Measurements from ENCODE around the gene MYOCD. TPM values are rescaled to one million over a fixed set of nuclear protein-coding genes. Genes with fewer than 3 reads are reported as not detected.

The MYOCD gene
- total and polyA plus RNA-seq, 2 donors from 2014 or later, result 0.58 to 4.0 TPM

GRCh38 chr17:12734926-12735325 lies 69.2 kb downstream of the MYOCD start:
- H3K36me3 ChIP-seq (ENCODE audit: control insufficient read depth in 2 of 3, insufficient read depth in 3 of 3, low read length in 3 of 3), result no peaks in the 10 kb centered on the region
- DNase-seq (no peak), FAIRE-seq (no peak)
- no peak overlapping the region for H3K4me3 ChIP-seq (ENCODE audit: low read length in 3 of 3)
- no peak for TF ChIP-seq CTCF (IDR thresholded peaks at IDR 0.05; ENCODE audit: borderline replicate concordance, extremely low read depth, insufficient read depth)
- H3K27ac ChIP-seq (ENCODE audit: low read depth in 2 of 2, low read length in 2 of 2), result no peak overlapping the region
- H3K9me3 ChIP-seq (ENCODE audit: control insufficient read depth in 2 of 3, insufficient read depth in 1 of 3, low read length in 3 of 3), result no peaks in the 10 kb centered on the region
- H3K4me1 ChIP-seq (ENCODE audit: control insufficient read depth in 2 of 3, insufficient read depth in 2 of 3, low read depth in 1 of 3, low read length in 3 of 3), result peaks cover 0 to 7% (median 5%) of the 10 kb centered on the region in 3 donors
- intact Hi-C loops (cut with DNase I), result no loop called here
- no peak overlapping the region for H3K9ac ChIP-seq (ENCODE audit: low read length in 3 of 3)
- H3K27me3 ChIP-seq (ENCODE audit: control insufficient read depth, insufficient read depth, low read length), result no peaks in the 10 kb centered on the region

- FAIRE-seq (no peak), DNase-seq (no peak)
- H3K27me3 ChIP-seq (ENCODE audit: control insufficient read depth, insufficient read depth, low read length), result no peaks in the 10 kb centered on the region
- no peaks in the 10 kb centered on the region for H3K9me3 ChIP-seq (ENCODE audit: control insufficient read depth in 2 of 3, insufficient read depth in 1 of 3, low read length in 3 of 3)
- no peak overlapping the region for H3K9ac ChIP-seq (ENCODE audit: low read length in 3 of 3)
- no peak overlapping the region for H3K4me3 ChIP-seq (ENCODE audit: low read length in 3 of 3)
- TF ChIP-seq CTCF (IDR thresholded peaks at IDR 0.05; ENCODE audit: borderline replicate concordance, extremely low read depth, insufficient read depth), result no peak
- peaks cover 0 to 7% (median 5%) of the 10 kb centered on the region in 3 donors for H3K4me1 ChIP-seq (ENCODE audit: control insufficient read depth in 2 of 3, insufficient read depth in 2 of 3, low read depth in 1 of 3, low read length in 3 of 3)
- intact Hi-C loops (cut with DNase I), result no loop called here
- H3K36me3 ChIP-seq (ENCODE audit: control insufficient read depth in 2 of 3, insufficient read depth in 3 of 3, low read length in 3 of 3), result no peaks in the 10 kb centered on the region
- H3K27ac ChIP-seq (ENCODE audit: low read depth in 2 of 2, low read length in 2 of 2), result no peak overlapping the region
These were observed 69.8 kb downstream of the MYOCD start for GRCh38 chr17:12735517-12735916.

- FAIRE-seq (no peak), DNase-seq (no peak)
- Histone ChIP-seq H3K9ac (ENCODE audit: low read length in 3 of 3) (no peak overlapping the region), H3K4me1 (ENCODE audit: control insufficient read depth in 2 of 3, insufficient read depth in 2 of 3, low read depth in 1 of 3, low read length in 3 of 3) (peaks cover 0 to 3% (median 0%) of the 10 kb centered on the region in 3 donors), H3K27ac (ENCODE audit: low read depth in 2 of 2, low read length in 2 of 2) (no peak overlapping the region), H3K9me3 (ENCODE audit: control insufficient read depth in 2 of 3, insufficient read depth in 1 of 3, low read length in 3 of 3) (no peaks in the 10 kb centered on the region), H3K27me3 (ENCODE audit: control insufficient read depth, insufficient read depth, low read length) (no peaks in the 10 kb centered on the region), H3K36me3 (ENCODE audit: control insufficient read depth in 2 of 3, insufficient read depth in 3 of 3, low read length in 3 of 3) (no peaks in the 10 kb centered on the region), H3K4me3 (ENCODE audit: low read length in 3 of 3) (no peak overlapping the region)
- TF ChIP-seq CTCF (IDR thresholded peaks at IDR 0.05; ENCODE audit: borderline replicate concordance, extremely low read depth, insufficient read depth), result no peak
- intact Hi-C loops (cut with DNase I), result no loop called here
These were observed 70.8 kb downstream of the MYOCD start for GRCh38 chr17:12736526-12736925.

Measured in kidney (tissue), 14 donors.